GM19351 (cell line): Measurements from ENCODE around the gene SPHKAP.
A peak's percentile ranks its signal among the peaks of the same experiment; 100 is the strongest.
"Not testable (repeated sequence)": the region's sequence is repeated elsewhere in the genome, so short reads cannot be mapped to it uniquely, and the experiment has no call there.

Experiments used
- ATAC-seq: cut with Tn5 transposase; IDR thresholded peaks from one replicate; pipeline ENCODE4 v1.9.1; 2021; ENCODE audit warnings: mild to moderate bottlenecking, moderate library complexity; ENCODE audit not compliant: unreplicated experiment

Gene SPHKAP, protein sequence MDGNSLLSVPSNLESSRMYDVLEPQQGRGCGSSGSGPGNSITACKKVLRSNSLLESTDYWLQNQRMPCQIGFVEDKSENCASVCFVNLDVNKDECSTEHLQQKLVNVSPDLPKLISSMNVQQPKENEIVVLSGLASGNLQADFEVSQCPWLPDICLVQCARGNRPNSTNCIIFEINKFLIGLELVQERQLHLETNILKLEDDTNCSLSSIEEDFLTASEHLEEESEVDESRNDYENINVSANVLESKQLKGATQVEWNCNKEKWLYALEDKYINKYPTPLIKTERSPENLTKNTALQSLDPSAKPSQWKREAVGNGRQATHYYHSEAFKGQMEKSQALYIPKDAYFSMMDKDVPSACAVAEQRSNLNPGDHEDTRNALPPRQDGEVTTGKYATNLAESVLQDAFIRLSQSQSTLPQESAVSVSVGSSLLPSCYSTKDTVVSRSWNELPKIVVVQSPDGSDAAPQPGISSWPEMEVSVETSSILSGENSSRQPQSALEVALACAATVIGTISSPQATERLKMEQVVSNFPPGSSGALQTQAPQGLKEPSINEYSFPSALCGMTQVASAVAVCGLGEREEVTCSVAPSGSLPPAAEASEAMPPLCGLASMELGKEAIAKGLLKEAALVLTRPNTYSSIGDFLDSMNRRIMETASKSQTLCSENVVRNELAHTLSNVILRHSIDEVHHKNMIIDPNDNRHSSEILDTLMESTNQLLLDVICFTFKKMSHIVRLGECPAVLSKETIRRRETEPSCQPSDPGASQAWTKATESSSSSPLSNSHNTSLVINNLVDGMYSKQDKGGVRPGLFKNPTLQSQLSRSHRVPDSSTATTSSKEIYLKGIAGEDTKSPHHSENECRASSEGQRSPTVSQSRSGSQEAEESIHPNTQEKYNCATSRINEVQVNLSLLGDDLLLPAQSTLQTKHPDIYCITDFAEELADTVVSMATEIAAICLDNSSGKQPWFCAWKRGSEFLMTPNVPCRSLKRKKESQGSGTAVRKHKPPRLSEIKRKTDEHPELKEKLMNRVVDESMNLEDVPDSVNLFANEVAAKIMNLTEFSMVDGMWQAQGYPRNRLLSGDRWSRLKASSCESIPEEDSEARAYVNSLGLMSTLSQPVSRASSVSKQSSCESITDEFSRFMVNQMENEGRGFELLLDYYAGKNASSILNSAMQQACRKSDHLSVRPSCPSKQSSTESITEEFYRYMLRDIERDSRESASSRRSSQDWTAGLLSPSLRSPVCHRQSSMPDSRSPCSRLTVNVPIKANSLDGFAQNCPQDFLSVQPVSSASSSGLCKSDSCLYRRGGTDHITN (N-terminal part only)

DNA sequence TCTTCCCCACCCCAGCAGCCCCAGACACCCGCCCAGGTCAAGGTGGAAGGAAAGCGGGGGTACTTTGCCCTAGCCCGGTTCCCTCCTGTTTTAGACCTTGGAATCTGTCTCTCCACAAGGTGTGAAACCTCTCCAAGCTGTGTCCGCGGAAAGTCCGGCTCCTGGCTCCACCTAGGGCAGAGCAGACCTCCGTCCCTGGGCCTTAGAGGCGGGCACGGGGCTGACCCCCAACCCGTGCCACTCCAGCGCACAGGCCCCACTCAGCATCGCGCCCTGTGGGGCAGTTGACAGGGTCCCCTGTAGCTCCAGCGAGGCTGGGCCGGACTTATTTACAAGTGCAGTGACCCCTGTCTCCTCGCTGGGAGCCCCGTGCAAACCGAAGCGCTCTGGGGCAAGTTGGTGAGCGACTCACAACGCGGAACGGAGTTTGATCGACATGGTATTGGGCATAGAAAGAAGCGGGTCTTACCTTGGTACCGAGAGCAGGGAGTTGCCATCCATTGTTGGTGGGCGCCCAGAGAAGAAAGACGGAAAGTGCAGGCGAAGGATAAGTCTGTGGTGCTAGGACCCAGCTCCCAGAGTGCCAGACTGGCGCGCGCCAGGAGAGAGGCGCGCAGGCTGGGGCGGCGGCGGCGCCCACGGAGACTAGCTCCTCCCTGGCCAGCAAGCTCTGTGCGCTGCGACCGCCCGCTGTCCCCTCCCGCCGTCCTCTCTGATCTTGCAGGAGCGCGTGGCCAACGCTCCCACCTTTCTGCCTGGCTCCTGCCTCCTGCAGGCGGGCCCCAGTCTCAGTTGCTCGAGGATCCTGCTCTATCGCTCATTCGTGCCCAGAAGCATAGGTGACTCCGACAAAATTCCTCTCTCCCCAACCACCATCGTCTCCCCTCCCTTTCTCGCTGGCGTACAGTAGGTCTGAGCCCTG lies at the start of gene SPHKAP:
Gene SPHKAP, minus strand, starts transcription at position 590 of the 922 bp plus-strand sequence. Its CDS starts 89 bp downstream, at position 501.
- ATAC-seq: no peak

DNA sequence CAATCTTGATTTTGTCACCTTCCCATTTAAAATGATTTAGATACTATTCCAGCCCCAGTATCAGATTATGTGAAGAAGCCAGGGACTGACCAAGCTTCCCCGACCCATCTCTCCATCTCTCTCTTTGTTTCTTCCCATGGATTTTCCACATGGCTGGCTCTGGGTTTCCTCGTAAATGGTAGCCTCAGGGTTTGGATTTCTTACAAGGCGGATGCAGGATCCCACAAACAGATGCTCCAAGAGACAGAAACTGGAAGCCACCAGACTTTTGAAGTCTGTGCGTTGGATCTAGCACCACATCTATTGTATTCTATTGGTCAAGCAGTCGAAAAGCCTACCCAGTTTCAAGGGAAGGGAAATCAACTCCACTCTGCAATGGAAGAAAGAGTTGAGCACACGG lies 46.0 kb upstream of the SPHKAP start:
- no peak for ATAC-seq

DNA sequence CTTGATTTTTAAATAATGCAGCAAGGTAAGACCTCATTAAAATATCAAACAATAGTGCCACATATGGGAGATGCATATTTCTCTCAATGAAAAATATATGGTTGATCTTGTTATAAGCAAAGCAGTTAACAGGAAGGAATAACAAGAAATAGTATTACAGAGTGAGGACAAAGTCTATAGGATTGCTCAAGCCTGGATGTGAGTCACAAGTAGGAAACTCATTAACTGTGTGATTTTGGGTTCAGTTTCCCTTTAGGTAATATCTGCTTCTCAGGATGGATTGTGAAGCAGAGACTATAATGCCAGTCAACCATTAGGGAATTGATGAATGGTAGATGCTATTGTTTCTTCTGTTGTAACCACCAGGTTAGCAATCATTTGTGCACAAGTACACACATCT lies 42.9 kb upstream of the SPHKAP start:
- ATAC-seq: no peak

DNA sequence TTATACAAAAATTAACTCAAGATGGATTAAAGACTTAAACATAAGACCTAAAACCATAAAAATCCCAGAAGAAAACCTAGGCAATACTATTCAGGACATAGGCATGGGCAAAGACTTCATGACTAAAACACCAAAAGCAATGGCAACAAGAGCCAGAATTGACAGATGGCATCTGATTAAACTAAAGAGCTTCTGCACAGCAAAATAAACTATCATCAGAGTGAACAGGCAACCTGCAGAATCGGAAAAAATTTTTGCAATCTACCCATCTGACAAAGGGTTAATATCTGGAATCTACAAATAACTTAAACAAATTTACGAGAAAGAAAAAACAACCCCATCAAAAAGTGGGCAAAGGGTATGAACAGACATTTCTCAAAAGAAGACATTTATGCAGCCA lies 37.1 kb upstream of the SPHKAP start:
- not testable (repeated sequence) for ATAC-seq

DNA sequence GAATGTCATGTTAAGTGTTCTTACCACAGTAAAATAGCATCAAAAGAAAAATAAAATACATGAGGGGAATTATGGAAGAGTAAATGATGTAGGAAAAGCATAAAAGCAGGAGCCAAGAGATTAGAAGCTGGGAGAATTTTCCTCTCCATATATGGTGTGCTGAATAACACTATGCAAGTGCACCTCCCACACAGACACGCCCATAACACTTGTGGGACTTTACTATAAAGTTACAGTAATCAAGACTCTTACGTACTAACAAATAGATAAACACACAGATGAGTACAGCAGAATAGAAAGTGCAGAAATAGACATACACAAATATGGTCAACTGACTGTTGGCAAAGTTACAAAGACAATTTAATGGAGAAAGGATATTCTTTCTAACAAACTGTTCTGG lies 16.0 kb upstream of the SPHKAP start:
- ATAC-seq: no peak

DNA sequence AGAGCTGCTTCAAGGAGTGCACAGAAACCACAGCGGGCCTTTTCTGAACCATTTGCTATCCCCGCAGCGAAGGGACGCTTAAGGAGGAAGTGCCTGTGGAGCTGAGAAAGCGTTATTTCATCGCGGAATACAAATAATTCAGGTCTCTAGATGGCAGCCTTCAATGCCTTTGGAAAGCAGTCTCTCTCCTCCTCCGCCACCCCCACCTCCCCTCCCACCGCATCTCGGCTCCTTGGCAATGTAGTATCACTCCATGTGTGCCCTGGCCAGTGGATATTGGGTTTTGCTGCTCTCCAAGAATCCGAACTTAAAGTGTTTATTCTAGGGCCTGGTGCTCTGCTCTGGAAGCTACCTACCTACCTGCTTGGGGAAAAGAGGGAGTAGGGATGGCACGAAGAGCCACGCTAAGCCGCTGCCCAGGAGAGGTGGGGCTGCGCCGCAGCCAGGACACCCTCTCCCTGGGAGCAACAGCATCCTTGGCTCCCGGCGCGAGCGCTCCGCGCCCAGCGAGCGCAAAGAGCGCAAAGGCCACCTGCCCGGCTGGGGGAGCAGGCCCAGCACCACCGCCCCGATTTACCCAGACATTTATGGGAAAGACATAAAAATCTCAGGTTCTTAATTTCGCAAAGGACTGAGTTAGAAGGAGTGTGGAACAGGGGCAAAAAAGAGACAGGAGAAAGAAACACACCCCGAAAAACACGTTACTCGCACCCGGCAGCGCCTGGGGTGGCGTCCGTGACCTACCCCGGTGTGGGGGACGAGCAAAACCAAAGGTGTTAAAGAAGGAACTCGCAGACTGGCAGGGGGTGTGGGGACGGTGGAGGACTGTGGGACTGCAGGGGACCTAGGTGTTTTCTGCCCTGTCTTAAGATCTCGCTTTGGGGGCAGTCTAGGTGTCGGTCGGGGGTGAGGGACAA lies 1.0 kb downstream of the SPHKAP start:
- ATAC-seq: no peak

DNA sequence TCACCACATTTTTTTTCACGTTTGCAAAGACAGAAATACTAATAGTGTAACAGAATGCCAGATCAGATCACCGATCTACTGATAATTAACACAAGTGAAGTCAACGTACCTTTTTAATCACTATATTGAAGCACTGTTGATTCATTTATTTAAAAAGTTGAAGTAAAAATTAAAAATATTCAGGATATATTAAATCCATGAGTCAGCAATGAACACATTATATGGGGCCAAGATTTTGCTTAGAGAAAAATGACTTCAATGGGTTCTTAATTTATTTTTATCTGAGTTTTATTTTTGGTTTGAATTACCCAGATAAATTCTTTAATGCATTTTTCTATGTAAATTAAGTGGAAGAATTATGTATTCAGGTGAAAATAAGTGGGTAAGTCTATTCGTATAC lies 14.2 kb downstream of the SPHKAP start:
- no peak for ATAC-seq

DNA sequence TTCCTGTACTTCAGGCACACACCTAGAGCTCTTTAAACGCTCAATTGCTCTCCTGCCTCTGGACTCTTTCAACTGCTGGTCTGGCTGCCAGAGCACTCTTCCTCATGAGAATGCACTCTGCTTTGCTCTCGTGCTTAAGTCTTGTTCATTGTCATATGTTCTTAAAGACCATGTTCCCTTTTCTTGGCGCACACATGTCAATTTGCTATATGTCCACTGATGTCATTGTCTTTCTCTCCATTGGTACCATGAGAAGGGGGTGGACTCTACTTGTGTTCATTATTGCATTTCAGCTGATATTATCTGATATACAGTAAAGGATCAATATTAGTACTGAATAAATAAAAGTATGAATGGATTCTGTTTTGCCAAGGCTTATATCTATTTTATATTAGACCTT lies 16.8 kb downstream of the SPHKAP start:
- no peak for ATAC-seq

DNA sequence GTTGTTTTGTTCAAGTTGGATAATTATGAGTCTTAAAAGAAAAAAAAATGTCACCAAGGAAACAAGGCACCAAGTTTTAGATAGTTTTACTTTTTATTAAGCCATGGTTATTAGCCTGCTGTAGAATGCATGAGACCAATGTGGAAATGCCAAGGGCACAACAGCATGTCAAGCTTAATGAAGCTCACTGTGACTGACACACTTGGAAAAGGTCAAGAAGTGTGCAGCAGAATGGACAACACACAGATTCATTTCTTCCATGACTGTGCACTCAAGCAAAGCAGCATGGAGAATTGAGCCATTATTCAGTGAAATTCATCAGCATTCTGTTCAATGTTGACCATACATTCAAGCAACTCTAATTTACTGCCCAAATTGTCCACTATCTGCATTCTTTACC lies 23.6 kb downstream of the SPHKAP start:
- ATAC-seq: no peak

DNA sequence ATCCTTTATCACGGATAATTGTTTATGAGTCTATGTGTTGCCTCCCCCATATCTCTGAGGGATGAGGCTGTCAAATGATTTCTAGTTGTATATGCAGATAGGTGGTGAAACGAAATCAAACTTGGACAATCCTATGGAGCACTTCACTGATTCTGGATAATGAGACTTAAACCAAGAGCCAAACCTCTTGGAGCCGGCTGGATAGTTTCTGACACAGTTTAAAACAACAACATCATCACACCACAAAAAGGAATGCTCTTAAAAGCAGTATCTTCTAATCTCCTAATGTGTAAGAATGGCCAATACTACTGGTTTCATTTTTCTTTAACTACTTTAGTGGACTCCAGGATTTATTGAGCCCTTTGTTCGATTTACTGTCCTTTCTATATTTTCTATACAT lies 36.5 kb downstream of the SPHKAP start:
- no peak for ATAC-seq

DNA sequence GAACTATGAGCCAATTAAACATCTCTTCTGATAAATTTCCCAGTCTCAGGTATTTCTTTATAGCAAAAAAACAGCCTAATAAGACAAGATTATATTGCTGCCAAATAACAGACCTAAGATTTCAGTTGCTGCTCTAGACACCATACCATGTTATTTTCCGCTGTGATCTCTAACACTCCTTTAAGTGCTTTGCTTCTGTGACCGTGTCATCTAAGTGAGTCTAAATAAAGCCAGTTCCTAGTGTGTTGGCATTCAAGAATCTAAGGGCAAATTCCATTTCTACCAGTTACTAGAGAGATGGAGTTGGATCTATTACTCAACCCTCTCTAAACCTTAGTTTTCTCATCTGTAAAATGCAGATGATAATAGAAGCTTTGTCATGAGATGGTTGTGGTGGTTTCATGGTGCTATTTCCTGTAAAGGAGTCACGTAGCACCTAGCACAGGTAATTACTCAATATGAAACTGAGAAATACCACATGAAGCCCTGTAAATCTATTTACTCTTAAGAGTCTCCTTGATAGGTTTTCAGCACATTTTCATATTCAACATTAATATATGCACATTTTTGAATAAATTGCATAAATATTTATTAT lies 40.5 kb downstream of the SPHKAP start:
- ATAC-seq: peak; percentile 98

DNA sequence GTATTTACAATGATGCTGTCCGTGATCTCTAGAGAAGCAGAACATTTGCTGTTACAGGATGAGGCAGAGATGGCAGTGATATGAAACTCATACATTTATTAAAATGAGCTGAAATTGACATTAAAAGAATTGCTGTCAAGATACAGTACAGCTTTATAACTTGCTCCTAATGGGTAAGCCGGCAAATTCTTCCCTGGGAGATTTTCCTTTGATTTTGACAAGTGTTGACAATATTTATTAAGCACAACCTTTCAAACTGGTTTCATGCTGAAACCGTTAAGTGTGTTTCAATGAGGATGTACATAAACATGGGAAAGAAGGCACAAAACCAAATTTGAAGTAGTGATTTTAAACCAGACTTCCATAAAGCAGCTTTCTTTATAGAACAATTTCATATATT lies 45.5 kb downstream of the SPHKAP start:
- ATAC-seq: no peak

DNA sequence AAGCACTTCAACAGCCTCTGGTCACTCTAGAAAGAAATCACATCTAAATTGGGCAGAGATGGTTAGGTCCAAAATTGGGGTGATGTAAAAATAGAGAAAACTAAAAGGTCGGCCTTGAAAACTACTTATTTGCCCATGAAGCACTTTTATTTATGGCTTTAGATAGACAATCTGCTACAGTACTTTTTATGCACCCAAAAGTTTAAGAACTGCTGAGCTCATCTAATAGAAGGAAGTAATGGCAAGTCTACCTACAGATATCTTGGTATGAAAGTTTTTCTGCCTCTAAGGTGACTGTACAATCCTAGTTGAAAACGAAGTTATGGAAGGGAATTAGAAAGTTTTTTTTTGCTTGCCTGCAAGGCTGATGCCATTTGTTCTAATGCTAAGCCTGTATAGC lies 46.2 kb downstream of the SPHKAP start:
- no peak for ATAC-seq

DNA sequence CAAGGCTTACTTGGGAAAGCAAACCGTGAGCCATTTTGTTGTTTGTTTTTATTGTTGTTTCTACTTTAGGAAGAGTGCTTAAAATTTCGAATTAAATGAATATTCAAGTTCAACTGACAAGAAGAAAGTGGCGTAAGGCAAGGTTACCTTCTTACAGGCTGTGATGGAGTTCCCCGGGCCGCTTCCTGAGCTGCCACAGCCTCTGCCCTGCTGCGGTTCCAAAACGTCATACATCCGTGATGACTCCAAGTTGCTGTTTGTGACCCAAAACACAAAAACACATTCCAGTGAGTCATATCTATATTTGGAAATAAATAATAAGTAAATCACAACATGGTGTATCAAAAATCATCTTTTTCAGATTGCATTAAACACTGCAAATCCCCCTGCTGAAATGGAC lies 49.7 kb downstream of the SPHKAP start:
- ATAC-seq: no peak

DNA sequence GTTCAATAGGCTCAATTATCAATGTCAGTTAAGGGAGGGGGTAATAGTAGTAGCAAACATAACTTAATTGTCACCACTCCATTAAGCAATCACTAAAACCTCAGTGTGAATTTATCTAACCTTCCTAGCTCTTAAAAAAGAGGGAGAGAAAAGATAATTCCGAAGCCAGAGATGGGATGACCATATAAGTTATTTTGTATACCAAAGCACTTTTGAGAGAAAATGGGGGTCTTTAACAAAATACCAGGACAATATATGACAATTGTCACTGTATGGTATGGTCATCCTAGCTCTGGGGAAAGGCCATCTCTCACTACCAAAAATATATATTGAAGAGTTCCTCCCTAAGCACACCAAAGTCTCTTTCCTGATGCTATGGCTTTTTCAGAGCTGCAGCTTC lies 55.1 kb downstream of the SPHKAP start:
- ATAC-seq: no peak

DNA sequence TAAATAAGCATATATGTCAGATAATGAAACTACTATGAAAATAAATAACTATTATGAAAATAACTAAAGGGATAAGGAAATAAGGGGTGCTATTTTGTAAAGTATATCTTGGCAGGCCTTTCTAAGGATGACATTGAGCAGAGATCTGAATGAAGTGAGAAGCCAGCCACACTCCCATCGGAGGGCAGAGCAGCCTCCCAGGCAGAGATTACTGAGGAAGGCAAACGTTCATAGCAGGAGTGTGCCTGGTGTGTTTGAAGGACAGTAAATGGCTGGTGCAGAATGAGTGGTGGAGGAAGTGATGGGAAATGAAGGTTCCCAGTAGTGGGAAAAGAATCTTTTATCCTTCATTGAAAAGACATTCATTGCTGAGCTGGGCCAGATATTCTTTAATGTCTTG lies 62.5 kb downstream of the SPHKAP start:
- ATAC-seq: no peak

DNA sequence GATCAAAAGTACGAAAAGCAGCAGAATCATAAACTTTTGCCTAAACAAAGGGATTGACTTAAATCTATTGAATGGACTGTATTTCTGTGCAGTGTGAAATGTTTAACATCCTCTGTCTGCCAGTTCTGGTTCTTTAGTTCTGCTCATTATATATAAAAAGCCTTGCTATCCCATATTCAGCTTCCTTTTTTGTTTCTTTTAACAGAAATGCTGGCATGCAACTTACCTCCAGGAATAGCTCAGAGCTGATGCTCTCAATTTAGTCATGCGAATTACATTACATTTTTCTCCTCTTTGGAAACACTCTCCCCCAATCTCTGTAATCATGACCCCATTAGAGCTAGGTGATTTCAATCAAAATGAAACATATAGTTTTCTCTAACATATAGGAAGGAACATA lies 73.6 kb downstream of the SPHKAP start:
- no peak for ATAC-seq

DNA sequence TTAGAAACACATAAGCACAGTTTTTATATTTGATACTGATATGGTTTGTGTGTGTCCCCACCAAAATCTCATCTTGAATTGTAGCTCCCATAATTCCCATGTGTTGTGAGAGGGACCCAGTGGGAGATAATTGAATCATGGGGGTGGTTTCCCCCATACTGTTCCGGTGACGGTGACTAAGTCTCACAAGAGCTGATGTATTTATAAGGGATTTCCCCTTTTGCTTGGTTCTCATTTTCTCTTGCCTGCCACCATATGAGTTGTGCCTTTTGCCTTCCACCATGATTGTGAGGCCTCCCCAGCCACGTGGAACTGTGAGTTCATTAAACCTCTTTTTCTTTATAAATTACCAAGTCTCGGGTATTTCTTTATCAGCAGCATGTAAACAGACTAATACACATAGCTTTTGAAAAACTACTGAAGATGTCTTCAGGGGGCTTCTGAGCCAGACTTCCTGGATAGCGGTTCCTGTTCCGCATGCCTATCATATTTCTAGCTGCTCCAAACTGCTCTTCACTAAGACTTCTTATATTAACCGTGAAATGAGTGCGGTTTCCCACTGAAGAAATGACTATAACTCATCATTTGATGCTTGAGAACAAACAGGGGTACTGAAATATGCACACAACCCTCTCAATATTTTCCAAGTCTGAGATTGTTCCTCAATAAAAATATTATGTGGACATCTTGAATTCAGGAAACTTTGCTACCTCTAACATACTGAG lies 75.8 kb downstream of the SPHKAP start:
- no peak for ATAC-seq
